K562 (cell line): ENCODE results near the gene OR52W1.

Source experiments
- CBFB ChIP-seq: sonication (generic); formaldehyde crosslinking; IDR thresholded peaks from 2 replicates; pipeline ENCODE4 v1.4.0; 2020; ENCODE audit warnings: mild to moderate bottlenecking, missing genetic modification reagents
- CTCF ChIP-seq, 3 experiments: IDR thresholded peaks in 2 of 3; conservative IDR thresholded peaks in 1 of 3; 2 replicates each; pipeline ENCODE4 v1.5.1; 2011 to 2012; ENCODE audit warnings: low read length in 3 of 3, mild to moderate bottlenecking in 3 of 3, control low read depth in 2 of 3, improper control_type of control experiment in 1 of 3, inconsistent platforms in 1 of 3, low read depth in 1 of 3, mixed read lengths in 1 of 3, moderate library complexity in 1 of 3; ENCODE audit not compliant: insufficient read depth in 2 of 3
- E2F3 ChIP-seq: fragments of 250-450 bp; sonication (Bioruptor Pico); IDR thresholded peaks from 2 replicates; pipeline ENCODE4 v1.4.0; 2020; ENCODE audit warnings: mild to moderate bottlenecking
- GATA2 ChIP-seq: sonication (generic); formaldehyde crosslinking; IDR thresholded peaks from 2 replicates; pipeline ENCODE4 v1.4.0; 2020; ENCODE audit warnings: mild to moderate bottlenecking, missing genetic modification reagents
- GTF2F1 ChIP-seq: IDR thresholded peaks from 2 replicates; pipeline ENCODE4 v1.6.1; 2011; ENCODE audit warnings: low read depth, low read length, improper control_type of control experiment
- HBP1 ChIP-seq: fragments of 450-650 bp; formaldehyde crosslinking; IDR thresholded peaks from 2 replicates; pipeline ENCODE4 v1.4.0; 2022; ENCODE audit warnings: missing genetic modification characterization
- TAF1 ChIP-seq: IDR thresholded peaks from 2 replicates; pipeline ENCODE4 v1.6.1; 2011; ENCODE audit warnings: mild to moderate bottlenecking, low read length, moderate library complexity; ENCODE audit not compliant: insufficient read depth, control insufficient read depth, severe bottlenecking; ENCODE audit errors: extremely low read depth
- ZNF511 ChIP-seq: sonication (generic); formaldehyde crosslinking; IDR thresholded peaks from 2 replicates; pipeline ENCODE4 v1.8.0; 2022; ENCODE audit warnings: mild to moderate bottlenecking, missing genetic modification reagents

GRCh38 chr11:6225896-6226295, 26.9 kb downstream of the OR52W1 start:
- TF ChIP-seq CTCF (IDR thresholded peaks at IDR 0.05 in 2 of 3, conservative IDR thresholded peaks at IDR 0.05 in 1 of 3; ENCODE audit: insufficient read depth in 2 of 3, low read depth in 1 of 3, low read length in 3 of 3) (no peak), CBFB (CRISPR knock-in tag) (no peak), HBP1 (no peak), ZNF511 (CRISPR knock-in tag) (no peak), GATA2 (no peak), TAF1 (no peak), GTF2F1 (no peak), E2F3 (CRISPR knock-in tag) (no peak)
